Astrocyte (in vitro differentiated cells and primary cell): ENCODE results near the gene RAX2. TPM values are rescaled to one million over a fixed set of nuclear protein-coding genes. Genes with fewer than 3 reads are reported as not detected.

Experiments
- DNase-seq: peaks from one replicate; pipeline ENCODE4 v3.0.0-alpha.2; 2010; ENCODE audit warnings: low read depth
- FAIRE-seq: peaks from 2 replicates; lab custom pipeline; 2011; peaks lifted over from hg19 to GRCh38; lab: Jason Lieb, UNC
- H2AFZ ChIP-seq: 2 replicates; pipeline ENCODE4 v1.6.0; 2012; ENCODE audit warnings: low read depth, low read length, inconsistent platforms
- H3K27ac ChIP-seq: 2 replicates; pipeline ENCODE4 v1.5.1; 2011; ENCODE audit warnings: low read depth, low read length, inconsistent platforms
- H3K27me3 ChIP-seq: 2 replicates; pipeline ENCODE4 v1.6.0; 2011; ENCODE audit warnings: low read length, inconsistent platforms; ENCODE audit not compliant: insufficient read depth
- H3K36me3 ChIP-seq: 2 replicates; pipeline ENCODE4 v1.5.1; 2011; ENCODE audit warnings: low read length, inconsistent platforms; ENCODE audit not compliant: insufficient read depth
- H3K4me1 ChIP-seq: 2 replicates; pipeline ENCODE4 v1.5.1; 2011; ENCODE audit warnings: low read length, inconsistent platforms; ENCODE audit not compliant: insufficient read depth
- H3K4me2 ChIP-seq: 2 replicates; pipeline ENCODE4 v1.6.0; 2012; ENCODE audit warnings: low read length, inconsistent platforms
- H3K4me3 ChIP-seq: 2 replicates; pipeline ENCODE4 v1.5.1; 2011; ENCODE audit warnings: low read depth, mild to moderate bottlenecking, low read length, inconsistent platforms; ENCODE audit not compliant: insufficient read depth
- H3K79me2 ChIP-seq: 2 replicates; pipeline ENCODE4 v1.6.0; 2012; ENCODE audit warnings: mild to moderate bottlenecking, low read length, inconsistent platforms; ENCODE audit not compliant: insufficient read depth
- H3K9ac ChIP-seq: 2 replicates; pipeline ENCODE4 v1.6.0; 2012; ENCODE audit warnings: mild to moderate bottlenecking, low read length, inconsistent platforms
- H3K9me3 ChIP-seq: 2 replicates; pipeline ENCODE4 v1.5.1; 2012; ENCODE audit warnings: low read depth, mild to moderate bottlenecking, low read length, inconsistent platforms; ENCODE audit not compliant: insufficient read depth
- H4K20me1 ChIP-seq: 2 replicates; pipeline ENCODE4 v1.6.0; 2012; ENCODE audit warnings: low read length, inconsistent platforms; ENCODE audit not compliant: insufficient read depth
- H3K27ac Mint-ChIP-seq: one replicate; pipeline ENCODE4 v1.8.0; 2021; ENCODE audit warnings: mild to moderate bottlenecking, mixed read lengths; ENCODE audit not compliant: unreplicated experiment
- H3K27me3 Mint-ChIP-seq: one replicate; pipeline ENCODE4 v1.8.0; 2021; ENCODE audit warnings: low read depth, mixed read lengths; ENCODE audit not compliant: unreplicated experiment
- H3K36me3 Mint-ChIP-seq: one replicate; pipeline ENCODE4 v1.8.0; 2021; ENCODE audit warnings: low read depth, mixed read lengths; ENCODE audit not compliant: unreplicated experiment
- H3K4me1 Mint-ChIP-seq: one replicate; pipeline ENCODE4 v1.8.0; 2021; ENCODE audit warnings: low read depth, mixed read lengths; ENCODE audit not compliant: unreplicated experiment
- H3K4me3 Mint-ChIP-seq: one replicate; pipeline ENCODE4 v1.8.0; 2021; ENCODE audit warnings: mild to moderate bottlenecking, moderate library complexity, mixed read lengths; ENCODE audit not compliant: unreplicated experiment
- H3K9me3 Mint-ChIP-seq: one replicate; pipeline ENCODE4 v1.8.0; 2021; ENCODE audit warnings: mild to moderate bottlenecking, mixed read lengths; ENCODE audit not compliant: unreplicated experiment
- EZH2 ChIP-seq: IDR thresholded peaks from 2 replicates; pipeline ENCODE4 v1.6.1; 2012; ENCODE audit warnings: mild to moderate bottlenecking, low read length, inconsistent platforms; ENCODE audit not compliant: insufficient read depth
- total RNA-seq: library from RNA; stranded (reverse); gene quantifications from 2 replicates; pipeline ENCODE4 v1.2.1, GENCODE V29; 2021
- TF ChIP-seq, protein P1 (sequence below): IDR thresholded peaks from 2 replicates; pipeline ENCODE4 v1.5.1; 2011; ENCODE audit warnings: low read depth, mild to moderate bottlenecking, inconsistent platforms, low read length, moderate library complexity; ENCODE audit not compliant: insufficient read depth

Gene RAX2
- total RNA-seq, 1 donor from 2014 or later, result not detected

- H4K20me1 ChIP-seq, result no peaks in the 10 kb centered on the region
- H3K4me1 ChIP-seq, result no peaks in the 10 kb centered on the region
- H2AFZ ChIP-seq, result no peak within 1 kb of the TSS
- no peaks in the 10 kb centered on the region for H3K79me2 ChIP-seq
- peak within 1 kb of the TSS; percentile 62 for H3K4me3 Mint-ChIP-seq
- H3K9ac ChIP-seq, result no peak within 1 kb of the TSS
- TF ChIP-seq, protein P1, sequence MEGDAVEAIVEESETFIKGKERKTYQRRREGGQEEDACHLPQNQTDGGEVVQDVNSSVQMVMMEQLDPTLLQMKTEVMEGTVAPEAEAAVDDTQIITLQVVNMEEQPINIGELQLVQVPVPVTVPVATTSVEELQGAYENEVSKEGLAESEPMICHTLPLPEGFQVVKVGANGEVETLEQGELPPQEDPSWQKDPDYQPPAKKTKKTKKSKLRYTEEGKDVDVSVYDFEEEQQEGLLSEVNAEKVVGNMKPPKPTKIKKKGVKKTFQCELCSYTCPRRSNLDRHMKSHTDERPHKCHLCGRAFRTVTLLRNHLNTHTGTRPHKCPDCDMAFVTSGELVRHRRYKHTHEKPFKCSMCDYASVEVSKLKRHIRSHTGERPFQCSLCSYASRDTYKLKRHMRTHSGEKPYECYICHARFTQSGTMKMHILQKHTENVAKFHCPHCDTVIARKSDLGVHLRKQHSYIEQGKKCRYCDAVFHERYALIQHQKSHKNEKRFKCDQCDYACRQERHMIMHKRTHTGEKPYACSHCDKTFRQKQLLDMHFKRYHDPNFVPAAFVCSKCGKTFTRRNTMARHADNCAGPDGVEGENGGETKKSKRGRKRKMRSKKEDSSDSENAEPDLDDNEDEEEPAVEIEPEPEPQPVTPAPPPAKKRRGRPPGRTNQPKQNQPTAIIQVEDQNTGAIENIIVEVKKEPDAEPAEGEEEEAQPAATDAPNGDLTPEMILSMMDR, result no peak
- no peak for TF ChIP-seq EZH2
- H3K27me3 ChIP-seq, result peaks cover 15% of the 10 kb centered on the region
- no peak within 1 kb of the TSS for H3K27ac Mint-ChIP-seq
- no peak within 1 kb of the TSS for H3K27ac ChIP-seq
- peaks cover 31% of the 10 kb centered on the region for H3K9me3 Mint-ChIP-seq
- peak within 1 kb of the TSS; percentile 11 for H3K4me2 ChIP-seq
- H3K36me3 ChIP-seq, result no peaks in the 10 kb centered on the region
- H3K27me3 Mint-ChIP-seq, result peaks cover 30% of the 10 kb centered on the region
- peaks cover 25% of the 10 kb centered on the region for H3K9me3 ChIP-seq
- H3K4me1 Mint-ChIP-seq, result no peaks in the 10 kb centered on the region
- H3K36me3 Mint-ChIP-seq, result peaks cover 9% of the 10 kb centered on the region
- FAIRE-seq, result no peak
- H3K4me3 ChIP-seq, result no peak within 1 kb of the TSS
- no peak for DNase-seq
These were observed 14.2 kb upstream of the RAX2 start, which contains the start of gene MATK for GRCh38 chr19:3785938-3786824. Gene MATK (minus strand): TSS chr19:3786381. CDS start chr19:3785135, 1,246 bp downstream.

DNA sequence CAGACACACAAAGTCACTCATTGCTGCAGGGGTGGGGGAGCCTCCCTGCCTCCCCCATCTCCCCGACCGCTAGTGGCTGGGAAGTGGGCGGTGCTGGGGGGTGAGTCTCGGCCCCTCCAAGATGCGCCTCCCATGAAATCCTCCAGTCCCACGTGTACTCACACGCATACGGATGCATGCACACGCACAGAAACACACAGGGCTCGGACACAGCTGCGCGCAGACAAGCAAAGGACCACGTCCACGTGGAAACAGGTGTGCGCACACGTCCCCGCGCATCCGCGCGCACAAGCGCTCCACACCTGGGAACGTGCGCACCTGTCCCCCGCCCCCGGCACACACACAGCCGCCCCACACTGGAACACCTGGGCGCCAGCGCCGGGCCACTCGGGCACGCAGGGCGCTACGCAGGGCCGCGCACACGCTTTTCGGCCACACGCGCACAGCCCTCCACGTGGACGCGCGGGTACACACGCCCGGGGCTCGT lies 13.5 kb upstream of the RAX2 start:
- TF ChIP-seq EZH2, result no peak
- TF ChIP-seq, protein P1, result no peak
- Mint-ChIP-seq H3K36me3 (peaks cover 9% of the 10 kb centered on the region), H3K27ac (no peak overlapping the region), H3K9me3 (peaks cover 28% of the 10 kb centered on the region), H3K4me3 (no peak overlapping the region), H3K27me3 (peaks cover 26% of the 10 kb centered on the region), H3K4me1 (no peaks in the 10 kb centered on the region)
- H3K27me3 ChIP-seq, result peaks cover 10% of the 10 kb centered on the region
- peak overlapping the region; percentile 11 for H3K4me2 ChIP-seq
- DNase-seq (no peak), FAIRE-seq (no peak)
- no peak overlapping the region for H3K27ac ChIP-seq
- peaks cover 25% of the 10 kb centered on the region for H3K9me3 ChIP-seq
- H3K4me1 ChIP-seq, result no peaks in the 10 kb centered on the region
- H2AFZ ChIP-seq, result no peak overlapping the region
- no peak overlapping the region for H3K9ac ChIP-seq
- no peak overlapping the region for H3K4me3 ChIP-seq
- no peaks in the 10 kb centered on the region for H4K20me1 ChIP-seq
- no peaks in the 10 kb centered on the region for H3K36me3 ChIP-seq
- H3K79me2 ChIP-seq, result no peaks in the 10 kb centered on the region
